Lung (tissue), 12 donors: ENCODE results near the gene SHMT2. TPM values are rescaled to one million over a fixed set of nuclear protein-coding genes. Genes with fewer than 3 reads are reported as not detected.

Experiments used
- ATAC-seq: fragments of 200-7000 bp; cut with Tn5 transposase; one replicate; pipeline ENCODE4 v1.9.1; 2020; ENCODE audit warnings: moderate number of reproducible peaks; ENCODE audit not compliant: insufficient read depth, low FRiP score
- DNase-seq, 3 donors: peaks; one replicate each; pipeline ENCODE4 v3.0.0-alpha.2; 2013 to 2017
- H3K27ac ChIP-seq, 2 donors: one replicate each; pipeline ENCODE4 v1.5.1; 2013; ENCODE audit warnings: mild to moderate bottlenecking in 2 of 2, moderate library complexity in 2 of 2, control low read depth in 1 of 2, inconsistent platforms in 1 of 2, low read depth in 1 of 2, low read length in 1 of 2
- H3K27me3 ChIP-seq, 3 donors: one replicate each; pipeline ENCODE4 v1.5.1; 2013; ENCODE audit warnings: low read length in 2 of 3; ENCODE audit not compliant: control insufficient read depth in 3 of 3, insufficient read depth in 3 of 3
- H3K36me3 ChIP-seq, 4 donors: one replicate each; pipeline ENCODE4 v1.5.1; 2013; ENCODE audit warnings: low read length in 4 of 4, mild to moderate bottlenecking in 1 of 4, moderate library complexity in 1 of 4; ENCODE audit not compliant: control insufficient read depth in 4 of 4, insufficient read depth in 4 of 4
- H3K4me1 ChIP-seq, 5 donors: one replicate each; pipeline ENCODE4 v1.5.1; 2013; ENCODE audit warnings: low read length in 5 of 5, mild to moderate bottlenecking in 2 of 5, moderate library complexity in 1 of 5; ENCODE audit not compliant: control insufficient read depth in 5 of 5, insufficient read depth in 5 of 5
- H3K4me3 ChIP-seq: one replicate; pipeline ENCODE4 v1.5.1; 2013; ENCODE audit warnings: mild to moderate bottlenecking, control low read depth, moderate library complexity
- H3K9ac ChIP-seq, 2 donors: one replicate each; pipeline ENCODE4 v1.5.1; 2013; ENCODE audit warnings: low read length in 2 of 2, control low read depth in 1 of 2; ENCODE audit not compliant: insufficient read depth in 1 of 2
- H3K9me3 ChIP-seq, 4 donors: one replicate each; pipeline ENCODE4 v1.5.1; 2013; ENCODE audit warnings: low read length in 3 of 4, mild to moderate bottlenecking in 1 of 4, moderate library complexity in 1 of 4; ENCODE audit not compliant: control insufficient read depth in 4 of 4, insufficient read depth in 3 of 4
- WGBS, 2 donors: extraction: QIAGEN DNeasy Blood & Tissue Kit; methylation state at CpG; one replicate each; pipeline ENCODE4 v1.1.7; 2013; 5-methylcytosine and 5-hydroxymethylcytosine counted together
- polyA plus RNA-seq, 2 donors: library from polyadenylated mRNA; stranded (reverse); fragments of 200-250 nt; gene quantifications; one replicate each; pipeline ENCODE4 v1.2.1, GENCODE V29; 2013
- total RNA-seq, 2 donors: library from RNA; depleted of rRNA in 1 of 2; stranded (reverse); fragments of >200 nt in 1 of 2; gene quantifications; one replicate each; pipeline ENCODE4 v1.2.1, GENCODE V29; 2014 to 2021
- TF ChIP-seq, protein P1 (sequence below): IDR thresholded peaks from 2 replicates; pipeline ENCODE4 v1.5.1; 2012; ENCODE audit warnings: mild to moderate bottlenecking; ENCODE audit errors: control extremely low read depth, extremely low read depth
- donor health status: control.
- donor health status: control.
- donor health status: Bipolar disorder and iron deficiency.
- donor health status: healthy.
- donor health status: DM: yes; HTN: yes; CAD: no.

SHMT2 gene
- total and polyA plus RNA-seq, 4 donors: 46.1 to 113 (median 76.8) TPM

- Histone ChIP-seq H3K4me3 (no peak overlapping the region), H3K9ac (no peak overlapping the region), H3K27ac (no peak overlapping the region), H3K36me3 (peaks cover 0 to 78% (median 50%) of the 10 kb centered on the region in 4 donors), H3K4me1 (no peaks in the 10 kb centered on the region), H3K27me3 (no peaks in the 10 kb centered on the region), H3K9me3 (no peaks in the 10 kb centered on the region)
- TF ChIP-seq, protein P1, sequence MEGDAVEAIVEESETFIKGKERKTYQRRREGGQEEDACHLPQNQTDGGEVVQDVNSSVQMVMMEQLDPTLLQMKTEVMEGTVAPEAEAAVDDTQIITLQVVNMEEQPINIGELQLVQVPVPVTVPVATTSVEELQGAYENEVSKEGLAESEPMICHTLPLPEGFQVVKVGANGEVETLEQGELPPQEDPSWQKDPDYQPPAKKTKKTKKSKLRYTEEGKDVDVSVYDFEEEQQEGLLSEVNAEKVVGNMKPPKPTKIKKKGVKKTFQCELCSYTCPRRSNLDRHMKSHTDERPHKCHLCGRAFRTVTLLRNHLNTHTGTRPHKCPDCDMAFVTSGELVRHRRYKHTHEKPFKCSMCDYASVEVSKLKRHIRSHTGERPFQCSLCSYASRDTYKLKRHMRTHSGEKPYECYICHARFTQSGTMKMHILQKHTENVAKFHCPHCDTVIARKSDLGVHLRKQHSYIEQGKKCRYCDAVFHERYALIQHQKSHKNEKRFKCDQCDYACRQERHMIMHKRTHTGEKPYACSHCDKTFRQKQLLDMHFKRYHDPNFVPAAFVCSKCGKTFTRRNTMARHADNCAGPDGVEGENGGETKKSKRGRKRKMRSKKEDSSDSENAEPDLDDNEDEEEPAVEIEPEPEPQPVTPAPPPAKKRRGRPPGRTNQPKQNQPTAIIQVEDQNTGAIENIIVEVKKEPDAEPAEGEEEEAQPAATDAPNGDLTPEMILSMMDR: no peak
- DNase-seq: no peak
- ATAC-seq: no peak
- 94 to 96% methylated on average over 19 of the region's 19 CpGs for WGBS, 2 donors
Measured at GRCh38 chr12:57202321-57202720, 27.2 kb upstream of the SHMT2 start.

- WGBS, 2 donors: 96% methylated on average over 28 of the region's 28 CpGs
- ATAC-seq: no peak
- DNase-seq: no peak
- H3K9me3 ChIP-seq: no peaks in the 10 kb centered on the region
- TF ChIP-seq, protein P1: no peak
- no peak overlapping the region for H3K27ac ChIP-seq
- no peak overlapping the region for H3K9ac ChIP-seq
- H3K36me3 ChIP-seq: peaks cover 0 to 73% (median 47%) of the 10 kb centered on the region in 4 donors
- H3K4me1 ChIP-seq: no peaks in the 10 kb centered on the region
- no peaks in the 10 kb centered on the region for H3K27me3 ChIP-seq
- no peak overlapping the region for H3K4me3 ChIP-seq
Measured at GRCh38 chr12:57203201-57203600, 26.3 kb upstream of the SHMT2 start.

DNA sequence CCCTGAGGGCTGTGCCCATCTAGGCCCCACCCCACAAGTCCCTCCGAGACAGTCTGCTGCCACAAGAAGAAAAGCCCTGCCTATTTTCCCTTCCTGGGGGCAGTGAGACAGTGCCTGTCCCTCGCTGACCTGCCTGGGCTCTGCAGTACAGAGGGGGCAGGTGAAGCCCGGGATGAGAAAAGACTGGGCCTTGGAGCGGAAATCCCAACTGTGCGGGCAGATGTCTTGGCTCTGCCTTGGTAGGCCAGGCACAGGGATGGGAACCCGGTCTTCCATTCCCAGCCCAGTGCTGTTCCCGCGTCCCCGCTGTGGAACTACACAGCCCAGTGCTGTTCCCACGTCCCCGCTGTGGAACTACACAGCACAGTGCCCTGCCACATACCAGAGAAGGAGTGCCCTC lies 25.7 kb upstream of the SHMT2 start:
- Histone ChIP-seq H3K4me3 (no peak overlapping the region), H3K27ac (no peak overlapping the region), H3K4me1 (no peaks in the 10 kb centered on the region), H3K9ac (no peak overlapping the region), H3K9me3 (no peaks in the 10 kb centered on the region), H3K27me3 (no peaks in the 10 kb centered on the region), H3K36me3 (peaks cover 0 to 72% (median 47%) of the 10 kb centered on the region in 4 donors)
- 87 to 93% methylated on average over 11 of the region's 11 CpGs for WGBS, 2 donors
- DNase-seq: no peak
- no peak for ATAC-seq
- TF ChIP-seq, protein P1: no peak

DNA sequence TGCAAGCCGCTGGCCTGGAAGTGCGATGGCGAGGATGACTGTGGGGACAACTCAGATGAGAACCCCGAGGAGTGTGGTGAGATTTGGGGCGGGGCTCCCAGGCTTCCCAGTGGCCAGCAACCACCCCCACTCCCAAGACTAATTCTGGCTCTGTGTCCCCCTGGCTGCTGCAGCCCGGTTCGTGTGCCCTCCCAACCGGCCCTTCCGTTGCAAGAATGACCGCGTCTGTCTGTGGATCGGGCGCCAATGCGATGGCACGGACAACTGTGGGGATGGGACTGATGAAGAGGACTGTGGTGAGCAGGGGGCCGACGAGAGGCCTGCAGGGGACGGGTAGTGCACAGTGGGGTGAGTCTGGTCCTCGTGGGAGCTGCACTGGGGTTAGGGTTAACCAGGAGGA lies 25.1 kb upstream of the SHMT2 start:
- 92 to 94% methylated on average over 19 of the region's 19 CpGs for WGBS, 2 donors
- no peak for ATAC-seq
- TF ChIP-seq, protein P1: no peak
- no peaks in the 10 kb centered on the region for H3K4me1 ChIP-seq
- no peaks in the 10 kb centered on the region for H3K9me3 ChIP-seq
- H3K27ac ChIP-seq: no peak overlapping the region
- H3K27me3 ChIP-seq: no peaks in the 10 kb centered on the region
- peaks cover 0 to 72% (median 47%) of the 10 kb centered on the region in 4 donors for H3K36me3 ChIP-seq
- no peak for DNase-seq
- H3K4me3 ChIP-seq: no peak overlapping the region
- H3K9ac ChIP-seq: no peak overlapping the region
